GM12878 (cell line): Measurements from ENCODE around the gene ANAPC5. TPM values are rescaled to one million over a fixed set of nuclear protein-coding genes. Genes with fewer than 3 reads are reported as not detected.
"Not testable (repeated sequence)": the region's sequence is repeated elsewhere in the genome, so short reads cannot be mapped to it uniquely, and the experiment has no call there.

Source experiments
- ATAC-seq: fragments of 200-7000 bp; cut with Tn5 transposase; 3 replicates; pipeline ENCODE4 v1.9.1; 2020; ENCODE audit warnings: mild to moderate bottlenecking, moderate library complexity
- BruUV-seq: library from RNA; stranded (reverse); fragments of 400-500 nt; replicated peaks from 2 replicates; lab custom pipeline; 2021; lab: Mats Ljungman, UMichigan
- CTCF ChIA-PET: fragments of 300-600 bp; sonication (Branson Sonifier 250); formaldehyde crosslinking; extraction: SDS; loops from one replicate; lab custom pipeline; 2021; ENCODE audit warnings: inconsistent platforms; lab: Yijun Ruan, JAX
- POLR2A ChIA-PET: fragments of 350-600 bp; formaldehyde crosslinking; extraction: SDS; loops from one replicate; lab custom pipeline; 2021; ENCODE audit warnings: inconsistent platforms; lab: Charles Lee
- RAD21 ChIA-PET: fragments of 300-600 bp; sonication (Branson Sonifier 250); formaldehyde crosslinking; loops from one replicate; lab custom pipeline; 2023; ENCODE audit warnings: antibody characterized with exemption; ENCODE audit not compliant: unreplicated experiment; lab: Charles Lee
- SMC1A ChIA-PET: fragments of 300-600 bp; sonication (Branson Sonifier 250); formaldehyde crosslinking; loops from one replicate; lab custom pipeline; 2023; ENCODE audit not compliant: unreplicated experiment, uncharacterized antibody; lab: Charles Lee
- DNase-seq: peaks from one replicate; pipeline ENCODE4 v3.0.0-alpha.2; 2011; ENCODE audit warnings: low read depth, low spot score
- FAIRE-seq: peaks from 3 replicates; lab custom pipeline; 2011; peaks lifted over from hg19 to GRCh38; lab: Jason Lieb, UNC
- H2AFZ ChIP-seq: 2 replicates; pipeline ENCODE4 v1.6.0; 2011; ENCODE audit warnings: low read depth, low read length, control low read depth; ENCODE audit not compliant: control insufficient read depth
- H3K27ac ChIP-seq: 2 replicates; pipeline ENCODE4 v1.5.1; 2011; ENCODE audit warnings: control low read depth; ENCODE audit not compliant: control insufficient read depth, insufficient read depth
- H3K27me3 ChIP-seq, 2 experiments: replicated peaks in 1 of 2; 2 replicates each; pipeline versions ENCODE4 v1.6.0 to v1.6.1; 2011; ENCODE audit warnings: low read length in 1 of 2; ENCODE audit not compliant: control insufficient read depth in 2 of 2, insufficient read depth in 2 of 2
- H3K36me3 ChIP-seq, 2 experiments: 2 replicates each; pipeline ENCODE4 v1.5.1; 2011; ENCODE audit warnings: low read length in 1 of 2; ENCODE audit not compliant: control insufficient read depth in 2 of 2, insufficient read depth in 2 of 2
- H3K4me1 ChIP-seq: 2 replicates; pipeline ENCODE4 v1.6.1; 2011; ENCODE audit warnings: mild to moderate bottlenecking, low read length, moderate library complexity, mixed read lengths; ENCODE audit not compliant: control insufficient read depth, insufficient read depth
- H3K4me2 ChIP-seq: 2 replicates; pipeline ENCODE4 v1.6.0; 2011; ENCODE audit warnings: control low read depth; ENCODE audit not compliant: control insufficient read depth, insufficient read depth
- H3K4me3 ChIP-seq: fragments of 200-600 bp; sonication (generic); 2 replicates; pipeline ENCODE4 v1.5.1; 2016
- H3K79me2 ChIP-seq: 2 replicates; pipeline ENCODE4 v1.6.0; 2011; ENCODE audit warnings: low read length; ENCODE audit not compliant: control insufficient read depth, insufficient read depth
- H3K9ac ChIP-seq: 2 replicates; pipeline ENCODE4 v1.8.0; 2011; ENCODE audit warnings: low read length, control low read depth, mixed read lengths; ENCODE audit not compliant: control insufficient read depth, insufficient read depth
- H3K9me3 ChIP-seq: replicated peaks from 3 replicates; pipeline ENCODE4 v1.5.1; 2011; ENCODE audit warnings: mild to moderate bottlenecking, low read length; ENCODE audit not compliant: control insufficient read depth, insufficient read depth
- H4K20me1 ChIP-seq: 2 replicates; pipeline ENCODE4 v1.6.0; 2011; ENCODE audit not compliant: control insufficient read depth, insufficient read depth
- NFYB ChIP-seq: IDR thresholded peaks from 2 replicates; pipeline ENCODE4 v1.6.1; 2011; ENCODE audit warnings: low read depth, mild to moderate bottlenecking, low read length, improper control_type of control experiment, moderate library complexity; ENCODE audit not compliant: insufficient read depth
- WGBS: methylation state at CpG from one replicate; pipeline ENCODE4 v1.1.6; 2016; ENCODE audit warnings: low lambda C conversion rate; ENCODE audit not compliant: insufficient replicate concordance, insufficient coverage; ENCODE audit errors: missing lambda C conversion rate; 5-methylcytosine and 5-hydroxymethylcytosine counted together
- in situ Hi-C: fragments of 300-500 bp; cut with MboI; formaldehyde crosslinking; loops from 9 replicates; pipeline ENCODE4 v1.14.3; 2018; ENCODE audit warnings: mixed read lengths
- intact Hi-C: fragments of 100-400 bp; cut with micrococcal nuclease; formaldehyde crosslinking; loops from one replicate; pipeline ENCODE4 v1.14.2; 2022; ENCODE audit not compliant: unreplicated experiment
- polyA plus RNA-seq, 11 experiments: library from polyadenylated mRNA; depleted of rRNA in 4 of 11; unstranded in 6 of 11; stranded (reverse) in 5 of 11; fragments of >200 nt; fragmentation: Nextera tagmentation in 4 of 11; fragmentation: Illumina TruSeq in 1 of 11; extraction: Ambion mirVana in 4 of 11; extraction: Trizol in 1 of 11; gene quantifications; 1 replicate in 1 of 11; 2 replicates in 10 of 11; pipeline versions ENCODE4 v1.2.1 to v1.2.3, GENCODE V29; 2011 to 2016; ENCODE audit warnings: inconsistent platforms in 2 of 11, missing spikeins in 2 of 11, low read depth in 1 of 11
- total RNA-seq, 4 experiments: library from RNA; depleted of rRNA in 3 of 4; stranded (reverse); fragments of >200 nt in 3 of 4; fragmentation: Illumina TruSeq in 1 of 4; extraction: Trizol in 1 of 4; gene quantifications; 2 replicates each; pipeline versions ENCODE4 v1.2.1 to v1.2.3, GENCODE V29; 2013 to 2021

ANAPC5 gene
- total and polyA plus RNA-seq, 10 of the 15 experiments (the other 5 are each of a cell fraction or from before 2014, with no cell fraction given), result 102 to 227 (median 166) TPM

GRCh38 chr12:121374945-121375584, 22.9 kb upstream of the ANAPC5 start:
- POLR2A ChIA-PET, DNase-seq, H3K9ac ChIP-seq, H3K79me2 ChIP-seq, RAD21 ChIA-PET, FAIRE-seq, in situ Hi-C loops, H3K27me3 ChIP-seq, H2AFZ ChIP-seq, ATAC-seq, SMC1A ChIA-PET, H4K20me1 ChIP-seq, H3K27ac ChIP-seq, H3K36me3 ChIP-seq, intact Hi-C loops, H3K4me3 ChIP-seq, H3K9me3 ChIP-seq, BruUV-seq, H3K4me1 ChIP-seq, H3K4me2 ChIP-seq: not testable (repeated sequence)
- 90% methylated on average over 13 of the region's 14 CpGs for WGBS
- peak; percentile 42; the same call in 1 of the 2 replicates for TF ChIP-seq NFYB
- CTCF ChIA-PET, result interaction anchor here (0.6 to 1.2 kb wide), 3 partner anchors 9 to 774 kb away, joined by 4 read pairs; no protein-coding TSS in a partner anchor

- H3K36me3 ChIP-seq, H3K9me3 ChIP-seq, H3K27ac ChIP-seq, RAD21 ChIA-PET, H3K4me3 ChIP-seq, in situ Hi-C loops, POLR2A ChIA-PET, ATAC-seq, H3K4me1 ChIP-seq, FAIRE-seq, intact Hi-C loops, H4K20me1 ChIP-seq, BruUV-seq, H2AFZ ChIP-seq, H3K4me2 ChIP-seq, H3K79me2 ChIP-seq, DNase-seq, H3K9ac ChIP-seq, H3K27me3 ChIP-seq, SMC1A ChIA-PET: not testable (repeated sequence)
- WGBS, result 89% methylated on average over 17 of the region's 23 CpGs
- CTCF ChIA-PET, result interaction anchor here (0.6 to 1.2 kb wide), 2 partner anchors 10 to 773 kb away, joined by 4 read pairs; no protein-coding TSS in a partner anchor
These were observed 22.1 kb upstream of the ANAPC5 start for GRCh38 chr12:121374336-121374735.
